ENCODE measurements around the gene TMEM179.

- no peak for TF ChIP-seq POLR2AphosphoS5 (IDR thresholded peaks at IDR 0.05; ENCODE audit: borderline replicate concordance, low read depth, low read length)
- no peak for TF ChIP-seq EZH2 (IDR thresholded peaks at IDR 0.05)
Observed at GRCh38 chr14:104567141-104567956, 37.2 kb downstream of the TMEM179 start.
